ENCODE data around the gene GBE1. TPM values are rescaled to one million over a fixed set of nuclear protein-coding genes. Genes with fewer than 3 reads are reported as not detected.
"Not testable (repeated sequence)": the region's sequence is repeated elsewhere in the genome, so short reads cannot be mapped to it uniquely, and the experiment has no call there.

The GBE1 gene
- total and polyA plus RNA-seq, 2 donors (not counting 1 experiment from before 2014, with no cell fraction given) = 153 to 232 TPM

DNA sequence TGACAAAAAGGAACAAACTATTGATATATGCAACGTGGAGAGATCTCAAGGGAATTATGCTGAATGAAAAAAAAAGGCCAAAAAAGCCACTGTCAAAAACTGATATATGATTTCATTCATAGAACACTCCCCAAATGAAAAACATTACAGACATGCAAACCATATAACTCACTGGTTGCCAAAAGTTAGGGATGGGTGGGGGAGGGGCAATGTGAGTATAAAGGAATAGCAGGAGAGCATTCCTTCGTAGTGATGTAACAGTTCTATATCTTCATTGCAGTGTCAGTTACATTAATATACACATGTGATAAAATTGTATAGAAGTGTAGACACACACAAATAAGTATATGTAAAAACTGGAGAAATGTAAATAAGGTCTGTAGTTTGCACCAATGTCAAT, 12.2 kb downstream of the GBE1 start:
- Histone ChIP-seq H3K4me1 (ENCODE audit: control insufficient read depth, extremely low read depth, insufficient read depth, low read length) (peaks cover 4% of the 10 kb centered on the region), H3K36me3 (ENCODE audit: control insufficient read depth, insufficient read depth, low read length) (peaks cover 4% of the 10 kb centered on the region), H2AFZ (ENCODE audit: low read length) (no peak overlapping the region), H3K4me3 (replicated peaks in 1 of 4; ENCODE audit: control extremely low read depth in 1 of 4, insufficient read depth in 1 of 4, low read depth in 3 of 4, low read length in 4 of 4) (no peak overlapping the region), H3K4me2 (ENCODE audit: extremely low read depth, insufficient read depth, low read length) (no peak overlapping the region), H3K9me3 (ENCODE audit: control insufficient read depth, insufficient read depth, low read depth, low read length) (no peaks in the 10 kb centered on the region), H3K9ac (ENCODE audit: insufficient read depth, low read length) (no peak overlapping the region), H3K79me2 (ENCODE audit: control insufficient read depth, insufficient read depth, low read length) (peaks cover 62% of the 10 kb centered on the region), H3K27ac (ENCODE audit: insufficient read depth, low read length) (no peak overlapping the region), H4K20me1 (ENCODE audit: control insufficient read depth, extremely low read depth, insufficient read depth, low read length) (no peaks in the 10 kb centered on the region), H3K27me3 (ENCODE audit: control insufficient read depth, insufficient read depth, low read length) (no peaks in the 10 kb centered on the region)
- TF ChIP-seq EZH2 (IDR thresholded peaks at IDR 0.05; ENCODE audit: low read length, missing control alignments) = no peak
- TF ChIP-seq, protein P1, sequence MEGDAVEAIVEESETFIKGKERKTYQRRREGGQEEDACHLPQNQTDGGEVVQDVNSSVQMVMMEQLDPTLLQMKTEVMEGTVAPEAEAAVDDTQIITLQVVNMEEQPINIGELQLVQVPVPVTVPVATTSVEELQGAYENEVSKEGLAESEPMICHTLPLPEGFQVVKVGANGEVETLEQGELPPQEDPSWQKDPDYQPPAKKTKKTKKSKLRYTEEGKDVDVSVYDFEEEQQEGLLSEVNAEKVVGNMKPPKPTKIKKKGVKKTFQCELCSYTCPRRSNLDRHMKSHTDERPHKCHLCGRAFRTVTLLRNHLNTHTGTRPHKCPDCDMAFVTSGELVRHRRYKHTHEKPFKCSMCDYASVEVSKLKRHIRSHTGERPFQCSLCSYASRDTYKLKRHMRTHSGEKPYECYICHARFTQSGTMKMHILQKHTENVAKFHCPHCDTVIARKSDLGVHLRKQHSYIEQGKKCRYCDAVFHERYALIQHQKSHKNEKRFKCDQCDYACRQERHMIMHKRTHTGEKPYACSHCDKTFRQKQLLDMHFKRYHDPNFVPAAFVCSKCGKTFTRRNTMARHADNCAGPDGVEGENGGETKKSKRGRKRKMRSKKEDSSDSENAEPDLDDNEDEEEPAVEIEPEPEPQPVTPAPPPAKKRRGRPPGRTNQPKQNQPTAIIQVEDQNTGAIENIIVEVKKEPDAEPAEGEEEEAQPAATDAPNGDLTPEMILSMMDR (conservative IDR thresholded peaks at IDR 0.05 in 1 of 2, IDR thresholded peaks at IDR 0.05 in 1 of 2; ENCODE audit: low read depth in 1 of 2, low read length in 2 of 2) = no peak
- DNase-seq (ENCODE audit: low read depth in 2 of 2) = peak in 1 of 2 donors; percentile 57

DNA sequence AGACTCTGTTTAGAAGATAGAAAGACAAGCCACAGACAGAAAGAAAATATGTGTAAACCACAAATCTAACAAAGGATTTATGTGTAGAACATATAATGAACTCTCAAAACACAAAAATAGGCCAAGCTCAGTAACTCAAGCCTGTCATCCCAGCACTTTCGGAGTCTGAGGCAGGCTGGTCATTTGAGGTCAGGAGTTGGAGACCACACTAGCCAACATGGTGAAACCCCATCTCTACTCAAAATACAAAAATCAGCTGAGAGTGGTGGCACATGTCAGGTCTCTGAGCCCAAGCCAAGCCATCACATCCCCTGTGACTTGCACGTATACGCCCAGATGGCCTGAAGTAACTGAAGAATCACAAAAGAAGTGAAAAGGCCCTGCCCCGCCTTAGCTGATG, 14.2 kb downstream of the GBE1 start:
- not testable (repeated sequence) for H3K9ac ChIP-seq (ENCODE audit: insufficient read depth, low read length); H3K27me3 ChIP-seq (ENCODE audit: control insufficient read depth, insufficient read depth, low read length); H3K4me2 ChIP-seq (ENCODE audit: extremely low read depth, insufficient read depth, low read length); H4K20me1 ChIP-seq (ENCODE audit: control insufficient read depth, extremely low read depth, insufficient read depth, low read length); H3K4me3 ChIP-seq (replicated peaks in 1 of 4; ENCODE audit: control extremely low read depth in 1 of 4, insufficient read depth in 1 of 4, low read depth in 3 of 4, low read length in 4 of 4); H3K9me3 ChIP-seq (ENCODE audit: control insufficient read depth, insufficient read depth, low read depth, low read length); H2AFZ ChIP-seq (ENCODE audit: low read length); H3K36me3 ChIP-seq (ENCODE audit: control insufficient read depth, insufficient read depth, low read length)
- Histone ChIP-seq H3K27ac (ENCODE audit: insufficient read depth, low read length) (peak overlapping the region; percentile 6), H3K4me1 (ENCODE audit: control insufficient read depth, extremely low read depth, insufficient read depth, low read length) (peaks cover 12% of the 10 kb centered on the region), H3K79me2 (ENCODE audit: control insufficient read depth, insufficient read depth, low read length) (peaks cover 47% of the 10 kb centered on the region)
- peak in 1 of 2 donors; percentile 40 for DNase-seq (ENCODE audit: low read depth in 2 of 2)

DNA sequence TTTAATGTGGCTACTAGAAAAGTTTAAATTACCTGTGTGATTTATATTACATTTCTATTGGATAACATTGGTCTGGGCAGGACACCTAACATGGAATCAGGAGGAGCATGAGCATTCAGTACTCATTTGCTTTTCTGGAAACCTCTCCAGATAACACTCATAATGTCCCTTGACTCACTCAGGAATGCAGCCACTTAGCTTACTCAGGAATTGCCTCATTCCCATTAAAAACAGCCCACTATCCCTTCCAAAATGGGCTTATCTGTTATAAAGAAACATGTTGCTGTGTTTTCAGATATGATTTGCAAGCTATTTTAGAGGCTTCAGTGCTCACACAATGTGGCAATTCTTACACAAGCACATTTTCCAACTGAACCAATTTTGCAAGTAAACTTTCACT, 17.1 kb downstream of the GBE1 start:
- peak overlapping the region; percentile 88 for H3K27ac ChIP-seq (ENCODE audit: insufficient read depth, low read length)
- H3K9ac ChIP-seq (ENCODE audit: insufficient read depth, low read length) = no peak overlapping the region
- no peak overlapping the region for H2AFZ ChIP-seq (ENCODE audit: low read length)
- H3K27me3 ChIP-seq (ENCODE audit: control insufficient read depth, insufficient read depth, low read length) = no peaks in the 10 kb centered on the region
- no peaks in the 10 kb centered on the region for H3K9me3 ChIP-seq (ENCODE audit: control insufficient read depth, insufficient read depth, low read depth, low read length)
- no peak overlapping the region for H3K4me3 ChIP-seq (replicated peaks in 1 of 4; ENCODE audit: control extremely low read depth in 1 of 4, insufficient read depth in 1 of 4, low read depth in 3 of 4, low read length in 4 of 4)
- no peaks in the 10 kb centered on the region for H3K36me3 ChIP-seq (ENCODE audit: control insufficient read depth, insufficient read depth, low read length)
- no peak for TF ChIP-seq EZH2 (IDR thresholded peaks at IDR 0.05; ENCODE audit: low read length, missing control alignments)
- TF ChIP-seq, protein P1 (conservative IDR thresholded peaks at IDR 0.05 in 1 of 2, IDR thresholded peaks at IDR 0.05 in 1 of 2; ENCODE audit: low read depth in 1 of 2, low read length in 2 of 2) = no peak
- H3K4me2 ChIP-seq (ENCODE audit: extremely low read depth, insufficient read depth, low read length) = peak overlapping the region; percentile 54
- peaks cover 51% of the 10 kb centered on the region for H3K79me2 ChIP-seq (ENCODE audit: control insufficient read depth, insufficient read depth, low read length)
- peaks cover 16% of the 10 kb centered on the region for H3K4me1 ChIP-seq (ENCODE audit: control insufficient read depth, extremely low read depth, insufficient read depth, low read length)
- peak; percentile 97 for DNase-seq (ENCODE audit: low read depth in 2 of 2)
- no peaks in the 10 kb centered on the region for H4K20me1 ChIP-seq (ENCODE audit: control insufficient read depth, extremely low read depth, insufficient read depth, low read length)
